Thyroid gland (tissue), 4 donors: ENCODE measurements around the gene WAPL. TPM values are rescaled to one million over a fixed set of nuclear protein-coding genes. Genes with fewer than 3 reads are reported as not detected.

Experiments used
- DNase-seq, 2 donors: peaks; one replicate each; pipeline ENCODE4 v3.0.0-alpha.2; 2019
- H3K27ac ChIP-seq, 3 donors: fragments of 200-600 bp; sonication (generic); 1 replicate in 2 of 3; 2 replicates in 1 of 3; pipeline ENCODE4 v1.5.1; 2016 to 2019; ENCODE audit warnings: mild to moderate bottlenecking in 1 of 3, moderate library complexity in 1 of 3
- H3K27me3 ChIP-seq: fragments of 200-600 bp; sonication (generic); one replicate; pipeline ENCODE4 v1.5.1; 2019
- H3K36me3 ChIP-seq, 2 donors: fragments of 200-600 bp; sonication (generic); one replicate each; pipeline ENCODE4 v1.5.1; 2016 to 2019
- H3K4me1 ChIP-seq, 2 donors: fragments of 200-600 bp; sonication (generic); one replicate each; pipeline ENCODE4 v1.5.1; 2017 to 2019
- H3K4me3 ChIP-seq, 3 donors: fragments of 200-600 bp; sonication (generic); replicated peaks in 1 of 3; 1 replicate in 2 of 3; 2 replicates in 1 of 3; pipeline ENCODE4 v1.5.1; 2016; ENCODE audit warnings: mild to moderate bottlenecking in 1 of 3
- H3K9me3 ChIP-seq: fragments of 200-600 bp; sonication (generic); one replicate; pipeline ENCODE4 v1.5.1; 2017
- CTCF ChIP-seq, 6 experiments: fragments of 200-600 bp in 3 of 6; fragments of 450-650 bp in 3 of 6; sonication (generic) in 3 of 6; IDR thresholded peaks; one replicate each; pipeline ENCODE4 v1.5.1; 2016 to 2019; ENCODE audit warnings: antibody characterized with exemption in 6 of 6, mild to moderate bottlenecking in 2 of 6, inconsistent platforms in 1 of 6, moderate library complexity in 1 of 6
- POLR2A ChIP-seq, 2 donors: fragments of 450-650 bp; IDR thresholded peaks; one replicate each; pipeline ENCODE4 v1.6.1; 2017; ENCODE audit warnings: antibody characterized with exemption in 2 of 2, mild to moderate bottlenecking in 2 of 2, moderate library complexity in 1 of 2
- WGBS, 2 donors: methylation state at CpG; one replicate each; pipeline ENCODE4 v1.1.5; 2017; 5-methylcytosine and 5-hydroxymethylcytosine counted together
- intact Hi-C: fragments of 100-400 bp; cut with DNase I; formaldehyde crosslinking; loops from one replicate; pipeline ENCODE4 v1.15.1; 2023
- total RNA-seq, 4 donors: library from RNA; depleted of rRNA; stranded (reverse); fragments of >200 nt; gene quantifications; one replicate each; pipeline ENCODE4 v1.2.3, GENCODE V29; 2016

Gene WAPL
- total RNA-seq, 4 donors from 2014 or later, result 44.2 to 62.1 (median 51.7) TPM

DNA sequence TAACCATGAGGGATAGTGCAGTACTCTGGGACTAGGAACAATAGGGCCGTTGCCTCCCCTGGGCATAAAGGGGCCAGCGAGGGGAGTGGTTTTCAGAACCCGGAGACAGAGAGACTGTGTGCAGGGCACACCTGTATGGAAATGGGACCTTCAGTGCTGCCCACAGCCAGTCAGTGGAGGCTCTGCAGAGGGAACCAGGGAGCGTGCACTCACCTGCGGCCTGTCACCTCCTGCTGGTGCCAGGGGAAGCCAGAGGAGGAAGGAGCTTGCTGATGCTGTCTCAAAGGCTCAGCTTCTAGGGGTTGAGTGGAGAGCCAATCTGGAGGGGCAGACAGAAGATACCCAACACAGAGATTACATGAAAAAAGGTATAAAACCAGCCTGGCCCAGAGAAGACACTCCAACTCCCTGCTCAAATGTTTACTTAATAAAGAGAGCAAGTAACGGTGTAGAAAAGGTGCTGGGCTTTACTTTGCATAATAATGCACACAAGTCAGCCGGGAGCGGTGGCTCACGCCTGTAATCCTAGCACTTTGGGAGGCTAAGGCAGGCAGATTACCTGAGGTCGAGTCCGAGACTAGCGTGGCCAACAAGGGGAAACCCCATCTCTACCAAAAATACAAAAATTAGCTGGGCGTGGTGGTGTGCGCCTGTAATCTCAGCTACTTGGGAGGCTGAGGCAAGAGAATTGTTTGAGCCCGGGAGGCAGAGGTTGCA lies 35.5 kb upstream of the WAPL start:
- Histone ChIP-seq H3K27me3 (no peaks in the 10 kb centered on the region), H3K4me1 (peaks cover 0 to 9% of the 10 kb centered on the region in 2 donors), H3K36me3 (no peaks in the 10 kb centered on the region), H3K4me3 (no peak overlapping the region), H3K9me3 (no peaks in the 10 kb centered on the region), H3K27ac (no peak overlapping the region)
- WGBS, 2 donors, result 80 to 82% methylated on average over 15 of the region's 15 CpGs
- peak; percentile 16 to 35 for DNase-seq
- intact Hi-C loops, result no loop called here
- TF ChIP-seq POLR2A (IDR thresholded peaks at IDR 0.05) (no peak), CTCF (IDR thresholded peaks at IDR 0.05) (no peak)

GRCh38 chr10:86556532-86556931 lies 34.9 kb upstream of the WAPL start:
- WGBS, 2 donors, result 30 to 41% methylated on average over 3 of the region's 3 CpGs
- intact Hi-C loops, result no loop called here
- H3K4me1 ChIP-seq, result peaks cover 0 to 9% of the 10 kb centered on the region in 2 donors
- no peaks in the 10 kb centered on the region for H3K27me3 ChIP-seq
- no peaks in the 10 kb centered on the region for H3K36me3 ChIP-seq
- no peak overlapping the region for H3K4me3 ChIP-seq
- H3K9me3 ChIP-seq, result no peaks in the 10 kb centered on the region
- TF ChIP-seq CTCF (IDR thresholded peaks at IDR 0.05), result no peak
- no peak for TF ChIP-seq POLR2A (IDR thresholded peaks at IDR 0.05)
- DNase-seq, result peak in 1 of 2 donors; percentile 25
- H3K27ac ChIP-seq, result no peak overlapping the region

- intact Hi-C loops, result no loop called here
- Histone ChIP-seq H3K4me1 (peaks cover 0 to 17% of the 10 kb centered on the region in 2 donors), H3K4me3 (no peak overlapping the region), H3K9me3 (no peaks in the 10 kb centered on the region), H3K27me3 (no peaks in the 10 kb centered on the region), H3K27ac (no peak overlapping the region), H3K36me3 (no peaks in the 10 kb centered on the region)
- no peak for DNase-seq
- 81 to 85% methylated on average over 4 of the region's 4 CpGs for WGBS, 2 donors
- TF ChIP-seq CTCF (IDR thresholded peaks at IDR 0.05) (no peak), POLR2A (IDR thresholded peaks at IDR 0.05) (no peak)
These were observed 32.0 kb upstream of the WAPL start for GRCh38 chr10:86553639-86554038.

DNA sequence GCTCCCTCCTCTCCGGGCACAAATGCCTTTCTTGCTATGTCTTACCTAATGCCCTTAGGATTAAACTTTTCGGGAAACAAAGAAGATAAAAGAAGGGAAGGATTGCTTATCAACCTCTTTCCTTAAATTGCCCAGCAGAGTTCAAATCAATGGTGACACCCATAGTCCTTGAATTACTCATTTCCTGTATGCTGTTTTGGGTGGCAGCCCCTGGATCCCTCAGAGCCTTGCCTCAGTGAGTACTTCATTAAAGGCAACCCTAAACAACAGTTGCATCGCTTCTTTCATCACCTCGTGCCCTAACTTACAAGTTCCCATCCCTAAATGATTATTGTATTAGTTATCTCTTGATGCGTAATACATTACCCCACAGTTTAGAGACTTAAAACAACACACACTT lies 31.6 kb upstream of the WAPL start:
- intact Hi-C loops, result no loop called here
- no peak for DNase-seq
- no peaks in the 10 kb centered on the region for H3K36me3 ChIP-seq
- H3K4me1 ChIP-seq, result peaks cover 0 to 17% of the 10 kb centered on the region in 2 donors
- no peaks in the 10 kb centered on the region for H3K27me3 ChIP-seq
- 74 to 76% methylated on average over 5 of the region's 5 CpGs for WGBS, 2 donors
- no peak overlapping the region for H3K4me3 ChIP-seq
- H3K27ac ChIP-seq, result no peak overlapping the region
- no peaks in the 10 kb centered on the region for H3K9me3 ChIP-seq
- TF ChIP-seq CTCF (IDR thresholded peaks at IDR 0.05), result no peak
- TF ChIP-seq POLR2A (IDR thresholded peaks at IDR 0.05), result no peak

DNA sequence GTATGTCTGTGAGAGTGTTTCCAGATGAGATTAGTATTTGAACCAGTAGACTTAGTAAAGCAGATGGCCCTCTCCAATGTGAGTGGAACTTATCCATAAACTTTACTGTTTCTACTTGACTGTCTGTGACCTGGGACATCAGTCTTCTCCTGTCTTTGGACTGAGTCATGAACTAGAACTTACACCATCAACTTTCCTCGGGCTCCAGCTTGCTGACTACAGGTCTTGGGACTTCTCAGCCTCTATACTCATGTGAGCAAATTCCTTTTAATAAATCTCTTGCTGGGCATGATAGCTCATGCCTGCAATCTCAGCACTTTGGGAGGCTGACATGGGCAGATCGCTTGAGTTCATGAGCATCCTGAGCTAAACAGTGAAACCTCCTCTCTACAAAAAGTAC lies 25.7 kb upstream of the WAPL start:
- no peak overlapping the region for H3K27ac ChIP-seq
- H3K4me1 ChIP-seq, result peaks cover 0 to 8% of the 10 kb centered on the region in 2 donors
- TF ChIP-seq POLR2A (IDR thresholded peaks at IDR 0.05) (no peak), CTCF (IDR thresholded peaks at IDR 0.05) (no peak)
- WGBS, 2 donors, result 41 to 70% methylated on average over 2 of the region's 2 CpGs
- H3K36me3 ChIP-seq, result no peaks in the 10 kb centered on the region
- DNase-seq, result no peak
- H3K9me3 ChIP-seq, result no peaks in the 10 kb centered on the region
- no peak overlapping the region for H3K4me3 ChIP-seq
- intact Hi-C loops, result no loop called here
- H3K27me3 ChIP-seq, result no peaks in the 10 kb centered on the region
